Right lobe of liver (tissue), 6 donors: ENCODE data around the gene ATP5F1D. TPM values are rescaled to one million over a fixed set of nuclear protein-coding genes. Genes with fewer than 3 reads are reported as not detected.

Experiments
- ATAC-seq, 4 donors: fragments of 200-7000 bp; cut with Tn5 transposase; one replicate each; pipeline ENCODE4 v1.9.1; 2020; ENCODE audit warnings: mild to moderate bottlenecking in 4 of 4, moderate library complexity in 4 of 4
- DNase-seq, 3 donors: peaks; one replicate each; pipeline ENCODE4 v3.0.0-alpha.2; 2020
- H3K27ac ChIP-seq, 3 donors: fragments of 200-600 bp; one replicate each; pipeline ENCODE4 v1.8.0; 2022
- H3K27me3 ChIP-seq, 2 donors: fragments of 200-600 bp; one replicate each; pipeline ENCODE4 v1.8.0; 2022
- H3K36me3 ChIP-seq, 4 donors: fragments of 200-600 bp; sonication (generic) in 1 of 4; one replicate each; pipeline versions ENCODE4 v1.5.1 to v1.8.0; 2017 to 2022; ENCODE audit warnings: control low read depth in 1 of 4
- H3K4me1 ChIP-seq, 4 donors: fragments of 200-600 bp; sonication (generic) in 1 of 4; one replicate each; pipeline versions ENCODE4 v1.5.1 to v1.8.0; 2017 to 2022; ENCODE audit warnings: control low read depth in 1 of 4
- H3K4me3 ChIP-seq, 3 donors: fragments of 200-600 bp; one replicate each; pipeline ENCODE4 v1.8.0; 2022
- H3K9me3 ChIP-seq, 4 donors: fragments of 200-600 bp; sonication (generic) in 1 of 4; one replicate each; pipeline versions ENCODE4 v1.5.1 to v1.8.0; 2017 to 2022; ENCODE audit warnings: control low read depth in 1 of 4
- CTCF ChIP-seq, 4 donors: fragments of 200-600 bp in 3 of 4; fragments of 450-650 bp in 1 of 4; IDR thresholded peaks; one replicate each; pipeline versions ENCODE4 v1.5.1 to v1.8.0; 2016 to 2022; ENCODE audit warnings: antibody characterized with exemption in 4 of 4, mild to moderate bottlenecking in 2 of 4
- POLR2A ChIP-seq: fragments of 450-650 bp; IDR thresholded peaks from one replicate; pipeline ENCODE4 v1.6.1; 2017; ENCODE audit warnings: antibody characterized with exemption, mild to moderate bottlenecking
- WGBS: methylation state at CpG from one replicate; pipeline ENCODE4 v1.1.6; 2018; ENCODE audit warnings: low coverage, low lambda C conversion rate; ENCODE audit not compliant: insufficient coverage; ENCODE audit errors: missing lambda C conversion rate; 5-methylcytosine and 5-hydroxymethylcytosine counted together
- intact Hi-C, 2 donors: fragments of 100-400 bp; cut with DNase I; formaldehyde crosslinking; loops; one replicate each; pipeline versions ENCODE4 v1.11.2 to v1.14.1; 2022
- total RNA-seq, 6 experiments: library from RNA; depleted of rRNA in 2 of 6; stranded (reverse); fragments of >200 nt in 2 of 6; fragmentation: NEBNext Ultra II Directional in 3 of 6; extraction: Animal tissue kit (Norgen Biotek cat#: 25700) in 3 of 6; gene quantifications; one replicate each; pipeline versions ENCODE4 v1.1.0 to v1.2.4, GENCODE V29; 2016 to 2023
- donor health status: DM: no; HTN: yes; CAD: no.
- donor health status: DM: no; HTN: no; CAD: no.
- donor health status: DM: no; HTN: no; CAD: no.
- donor health status: DM: no; HTN: yes; CAD: no.
- donor health status: DM: no; HTN: yes; CAD: no.

ATP5F1D gene
- total RNA-seq, 6 experiments from 2014 or later: 98.1 to 240 (median 137) TPM

DNA sequence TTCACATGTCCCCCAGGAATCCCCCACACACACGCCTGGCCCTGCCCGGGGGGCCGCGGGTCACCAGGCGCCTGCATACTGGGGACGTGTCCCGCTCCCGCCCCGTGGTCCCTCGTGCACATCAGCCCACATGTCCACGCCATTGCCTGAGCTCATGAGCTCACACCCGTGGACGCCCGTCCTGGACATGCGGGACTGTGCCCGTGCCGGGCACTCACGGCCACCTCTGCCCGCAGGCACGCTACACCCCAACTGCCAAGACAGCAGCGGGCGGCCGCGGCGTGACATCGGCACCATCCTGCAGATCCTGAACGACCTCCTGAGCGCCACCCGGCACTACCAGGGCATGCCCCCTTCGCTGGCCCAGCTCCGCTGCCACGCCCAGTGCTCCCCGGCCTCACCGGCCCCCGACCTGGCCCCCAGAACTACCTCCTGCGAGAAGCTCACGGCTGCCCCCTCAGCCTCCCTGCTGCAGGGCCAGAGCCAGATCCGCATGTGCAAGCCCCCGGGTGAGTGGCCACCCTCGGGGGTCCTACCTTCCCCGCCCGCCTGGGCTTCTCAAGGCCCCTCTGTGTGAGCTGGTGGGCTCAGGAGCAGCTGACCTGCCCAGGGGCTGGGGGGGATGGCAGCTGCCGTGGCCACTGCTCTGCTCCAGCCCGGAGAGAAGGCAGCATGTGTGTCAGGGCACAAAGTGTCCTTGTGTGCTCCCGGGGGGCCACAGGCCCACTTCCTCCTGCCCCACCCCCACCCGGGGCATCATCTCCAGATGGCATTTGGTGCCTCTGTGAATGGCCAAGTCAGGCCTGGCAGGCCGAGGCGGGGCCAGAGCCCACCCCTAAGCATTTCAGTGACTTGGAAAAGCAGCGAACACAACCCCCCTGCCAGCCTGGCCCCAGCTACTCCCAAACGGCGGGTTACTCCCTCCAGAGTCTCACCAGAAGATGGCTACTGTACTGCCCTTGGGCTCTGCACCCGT is 13.9 kb downstream of the ATP5F1D start:
- H3K9me3 ChIP-seq: no peaks in the 10 kb centered on the region
- peaks cover 17 to 47% (median 28%) of the 10 kb centered on the region in 4 donors for H3K36me3 ChIP-seq
- no peaks in the 10 kb centered on the region for H3K27me3 ChIP-seq
- peaks cover 4 to 81% (median 33%) of the 10 kb centered on the region in 4 donors for H3K4me1 ChIP-seq
- intact Hi-C loops: no loop called here
- 85% methylated on average over 13 of the region's 52 CpGs for WGBS
- peak overlapping the region in 2 of 3 donors; percentile 94 to 97 for H3K27ac ChIP-seq
- ATAC-seq (no peak), DNase-seq (no peak)
- TF ChIP-seq POLR2A: peak; percentile 1
- TF ChIP-seq CTCF (IDR thresholded peaks at IDR 0.05): no peak
- no peak overlapping the region for H3K4me3 ChIP-seq

- no peak overlapping the region for H3K27ac ChIP-seq
- ATAC-seq (no peak), DNase-seq (no peak)
- peaks cover 17 to 43% (median 28%) of the 10 kb centered on the region in 4 donors for H3K36me3 ChIP-seq
- no peaks in the 10 kb centered on the region for H3K9me3 ChIP-seq
- no peaks in the 10 kb centered on the region for H3K27me3 ChIP-seq
- peaks cover 5 to 89% (median 37%) of the 10 kb centered on the region in 4 donors for H3K4me1 ChIP-seq
- no peak for TF ChIP-seq POLR2A
- TF ChIP-seq CTCF (IDR thresholded peaks at IDR 0.05): no peak
- WGBS: 74% methylated on average over 8 of the region's 46 CpGs
- no peak overlapping the region for H3K4me3 ChIP-seq
- intact Hi-C loops: no loop called here
Observed at GRCh38 chr19:1256646-1257474, 15.3 kb downstream of the ATP5F1D start.

DNA sequence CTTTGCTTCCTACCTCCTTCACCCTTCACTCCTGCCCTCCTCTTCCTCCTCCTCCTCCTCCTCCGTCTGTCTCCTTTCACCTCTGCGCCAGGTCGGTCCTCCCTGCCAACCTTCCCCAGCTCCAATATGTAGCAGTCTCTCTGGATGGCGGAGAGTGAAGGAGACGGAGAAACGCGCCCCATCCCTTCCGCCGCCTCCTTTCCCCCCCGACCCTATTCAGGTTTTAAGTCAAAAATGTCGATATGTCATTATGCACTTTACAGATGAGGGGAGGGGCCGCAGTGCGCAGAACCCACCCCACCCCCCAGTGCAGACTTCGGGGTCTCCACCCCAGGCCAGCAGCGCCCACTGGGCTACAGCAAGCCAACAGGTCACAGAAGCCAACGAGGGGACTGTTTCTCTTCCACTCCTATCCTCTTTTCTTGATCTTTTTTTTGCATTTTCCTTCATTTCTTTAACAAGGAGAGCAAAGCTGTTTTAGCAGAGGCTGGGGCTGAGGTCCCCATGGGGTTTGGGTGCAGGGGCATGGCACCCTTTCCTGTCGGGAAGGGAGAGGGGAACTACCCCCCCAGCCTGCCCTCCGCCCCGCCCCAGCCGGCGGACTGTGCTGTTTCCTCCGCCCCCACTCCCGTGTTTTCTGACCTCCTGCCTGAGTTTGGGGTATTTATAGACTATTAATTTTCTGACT is 16.1 kb downstream of the ATP5F1D start:
- DNase-seq: no peak
- H3K4me3 ChIP-seq: no peak overlapping the region

More for the DNA sequence above, 16.1 kb downstream of the ATP5F1D start:
- Histone ChIP-seq H3K27ac (peak overlapping the region in 2 of 3 donors; percentile 33 to 92), H3K4me1 (peaks cover 5 to 88% (median 37%) of the 10 kb centered on the region in 4 donors), H3K27me3 (no peaks in the 10 kb centered on the region), H3K9me3 (no peaks in the 10 kb centered on the region), H3K36me3 (peaks cover 17 to 43% (median 28%) of the 10 kb centered on the region in 4 donors)
- 65% methylated on average over 20 of the region's 23 CpGs for WGBS
- TF ChIP-seq CTCF (IDR thresholded peaks at IDR 0.05): no peak
- TF ChIP-seq POLR2A: peak; percentile 5
- intact Hi-C loops: no loop called here
- no peak for ATAC-seq
